KMS-11 (cell line): Measurements from ENCODE around the gene KRT77.

Experiments used
- H2AFZ ChIP-seq: fragments of 200-600 bp; sonication (generic); 2 replicates; pipeline ENCODE4 v1.6.1; 2016; ENCODE audit warnings: antibody characterized with exemption, mixed run types, low read depth
- H3K27ac ChIP-seq: fragments of 200-600 bp; sonication (generic); 2 replicates; pipeline ENCODE4 v1.6.1; 2016; ENCODE audit warnings: mild to moderate bottlenecking, mixed run types
- H3K27me3 ChIP-seq: fragments of 200-600 bp; sonication (generic); 2 replicates; pipeline ENCODE4 v1.6.1; 2017; ENCODE audit warnings: mild to moderate bottlenecking, low read depth, mixed run types, moderate library complexity; ENCODE audit not compliant: insufficient read depth
- H3K36me3 ChIP-seq: fragments of 200-600 bp; sonication (generic); 2 replicates; pipeline ENCODE4 v1.6.1; 2017; ENCODE audit warnings: mild to moderate bottlenecking, mixed run types; ENCODE audit not compliant: insufficient read depth
- H3K4me1 ChIP-seq: fragments of 200-600 bp; sonication (generic); 2 replicates; pipeline ENCODE4 v1.6.1; 2016; ENCODE audit warnings: mild to moderate bottlenecking, low read depth, mixed run types; ENCODE audit not compliant: poor library complexity, severe bottlenecking
- H3K4me2 ChIP-seq: fragments of 200-600 bp; sonication (generic); 2 replicates; pipeline ENCODE4 v1.7.0; 2016; ENCODE audit warnings: mild to moderate bottlenecking, mixed run types
- H3K4me3 ChIP-seq: fragments of 200-600 bp; sonication (generic); IDR thresholded peaks from 2 replicates; pipeline ENCODE4 v1.6.1; 2017; ENCODE audit warnings: low read depth, low read length, mixed read lengths; ENCODE audit not compliant: insufficient read depth
- H3K79me2 ChIP-seq: fragments of 200-600 bp; sonication (generic); 2 replicates; pipeline ENCODE4 v1.6.1; 2016; ENCODE audit warnings: low read depth, mixed run types; ENCODE audit not compliant: insufficient read depth
- H3K9ac ChIP-seq: fragments of 200-600 bp; sonication (generic); 2 replicates; pipeline ENCODE4 v1.6.1; 2016; ENCODE audit warnings: mild to moderate bottlenecking, mixed run types
- H4K20me1 ChIP-seq: fragments of 200-600 bp; sonication (generic); 2 replicates; pipeline ENCODE4 v1.6.1; 2016; ENCODE audit warnings: mild to moderate bottlenecking, mixed run types; ENCODE audit not compliant: insufficient read depth
- CTCF ChIP-seq: fragments of 200-600 bp; sonication (generic); conservative IDR thresholded peaks from 2 replicates; pipeline ENCODE4 v1.6.1; 2017; ENCODE audit warnings: low read depth, mild to moderate bottlenecking, antibody characterized with exemption, low read length, moderate library complexity, mixed read lengths

KRT77 gene

DNA sequence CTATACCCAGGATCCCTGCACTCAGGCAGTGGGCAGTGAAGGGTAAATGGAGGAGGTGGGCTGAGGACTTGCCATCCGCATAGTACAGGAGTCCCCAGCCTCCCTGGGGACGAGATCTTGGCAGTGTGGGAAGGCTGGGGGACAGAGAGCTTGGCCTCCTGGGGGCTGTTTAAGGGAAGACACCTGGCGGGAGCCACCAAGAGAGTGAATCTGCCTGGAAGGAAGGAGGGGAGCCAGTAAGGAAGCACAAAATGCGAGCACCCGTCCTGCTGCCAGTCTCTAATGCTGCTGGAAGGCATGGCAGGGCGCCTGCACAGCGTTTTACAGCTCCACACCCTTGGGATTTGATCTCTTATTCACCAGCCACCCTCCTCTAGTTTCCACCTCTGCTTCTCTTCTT, 43.9 kb downstream of the KRT77 start:
- H3K4me2 ChIP-seq = no peak overlapping the region
- no peak overlapping the region for H3K9ac ChIP-seq
- H3K4me1 ChIP-seq = no peaks in the 10 kb centered on the region
- no peaks in the 10 kb centered on the region for H4K20me1 ChIP-seq
- no peak overlapping the region for H3K4me3 ChIP-seq
- peaks cover 14% of the 10 kb centered on the region for H3K27me3 ChIP-seq
- no peaks in the 10 kb centered on the region for H3K79me2 ChIP-seq
- no peak for TF ChIP-seq CTCF
- H3K36me3 ChIP-seq = no peaks in the 10 kb centered on the region
- H3K27ac ChIP-seq = no peak overlapping the region
- H2AFZ ChIP-seq = no peak overlapping the region

- no peaks in the 10 kb centered on the region for H3K36me3 ChIP-seq
- TF ChIP-seq CTCF = no peak
- H2AFZ ChIP-seq = no peak overlapping the region
- H4K20me1 ChIP-seq = no peaks in the 10 kb centered on the region
- peaks cover 14% of the 10 kb centered on the region for H3K27me3 ChIP-seq
- H3K9ac ChIP-seq = no peak overlapping the region
- H3K4me2 ChIP-seq = no peak overlapping the region
- H3K79me2 ChIP-seq = no peaks in the 10 kb centered on the region
- no peak overlapping the region for H3K4me3 ChIP-seq
- no peaks in the 10 kb centered on the region for H3K4me1 ChIP-seq
- H3K27ac ChIP-seq = no peak overlapping the region
These were observed 45.1 kb downstream of the KRT77 start for GRCh38 chr12:52658196-52658595.

DNA sequence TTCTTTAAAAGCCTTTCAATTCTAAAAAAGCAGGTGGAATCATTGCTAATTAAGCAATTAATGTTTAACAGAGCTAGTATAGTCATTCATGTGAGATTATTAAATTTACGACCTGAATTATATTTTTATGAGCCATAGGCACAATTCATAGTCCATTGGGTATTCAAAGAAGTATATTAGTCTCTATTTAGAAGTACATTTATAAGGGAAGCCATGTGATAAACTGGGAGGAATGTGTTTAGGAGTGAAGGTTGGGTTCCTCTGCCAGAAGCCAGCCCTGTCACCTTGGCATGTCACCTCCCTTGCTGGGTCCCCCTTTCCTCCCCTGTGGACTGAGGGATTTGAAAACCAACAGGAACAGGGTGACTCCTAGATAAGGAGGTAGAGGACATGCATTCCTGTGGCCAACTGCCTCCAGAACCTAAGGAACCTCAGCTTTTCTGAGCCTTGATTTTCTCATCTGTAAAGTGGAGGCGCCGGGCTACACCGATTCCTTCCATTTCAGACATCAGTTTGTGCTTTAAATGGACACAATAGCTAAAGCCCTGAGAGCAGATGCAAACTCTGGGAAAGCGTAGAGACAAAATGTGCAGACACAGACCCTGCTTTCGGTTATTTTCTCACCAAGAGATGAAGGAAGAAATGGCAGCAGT, 45.9 kb downstream of the KRT77 start:
- no peak for TF ChIP-seq CTCF
- Histone ChIP-seq H4K20me1 (no peaks in the 10 kb centered on the region), H3K4me1 (no peaks in the 10 kb centered on the region), H2AFZ (no peak overlapping the region), H3K27me3 (peaks cover 21% of the 10 kb centered on the region), H3K9ac (no peak overlapping the region), H3K4me3 (no peak overlapping the region), H3K36me3 (no peaks in the 10 kb centered on the region), H3K4me2 (no peak overlapping the region), H3K79me2 (no peaks in the 10 kb centered on the region), H3K27ac (no peak overlapping the region)

- H3K4me3 ChIP-seq = no peak overlapping the region
- no peak overlapping the region for H3K27ac ChIP-seq
- no peaks in the 10 kb centered on the region for H3K36me3 ChIP-seq
- H4K20me1 ChIP-seq = no peaks in the 10 kb centered on the region
- TF ChIP-seq CTCF = no peak
- H3K4me2 ChIP-seq = no peak overlapping the region
- no peak overlapping the region for H2AFZ ChIP-seq
- no peaks in the 10 kb centered on the region for H3K79me2 ChIP-seq
- no peaks in the 10 kb centered on the region for H3K4me1 ChIP-seq
- H3K27me3 ChIP-seq = peaks cover 24% of the 10 kb centered on the region
- no peak overlapping the region for H3K9ac ChIP-seq
These were observed 46.7 kb downstream of the KRT77 start for GRCh38 chr12:52656616-52657015.
